Right lobe of liver (tissue), 4 donors: ENCODE measurements around the gene VTN.

Experiments used
- POLR2A ChIP-seq: fragments of 450-650 bp; IDR thresholded peaks from one replicate; pipeline ENCODE4 v1.6.1; 2017; ENCODE audit warnings: antibody characterized with exemption, mild to moderate bottlenecking
- TF ChIP-seq, protein P1 (sequence below), 4 donors: fragments of 200-600 bp in 3 of 4; fragments of 450-650 bp in 1 of 4; IDR thresholded peaks; one replicate each; pipeline versions ENCODE4 v1.5.1 to v1.8.0; 2016 to 2022; ENCODE audit warnings: antibody characterized with exemption in 4 of 4, mild to moderate bottlenecking in 2 of 4
- donor health status: DM: no; HTN: no; CAD: no.
- donor health status: DM: no; HTN: no; CAD: no.
- donor health status: DM: no; HTN: yes; CAD: no.

DNA sequence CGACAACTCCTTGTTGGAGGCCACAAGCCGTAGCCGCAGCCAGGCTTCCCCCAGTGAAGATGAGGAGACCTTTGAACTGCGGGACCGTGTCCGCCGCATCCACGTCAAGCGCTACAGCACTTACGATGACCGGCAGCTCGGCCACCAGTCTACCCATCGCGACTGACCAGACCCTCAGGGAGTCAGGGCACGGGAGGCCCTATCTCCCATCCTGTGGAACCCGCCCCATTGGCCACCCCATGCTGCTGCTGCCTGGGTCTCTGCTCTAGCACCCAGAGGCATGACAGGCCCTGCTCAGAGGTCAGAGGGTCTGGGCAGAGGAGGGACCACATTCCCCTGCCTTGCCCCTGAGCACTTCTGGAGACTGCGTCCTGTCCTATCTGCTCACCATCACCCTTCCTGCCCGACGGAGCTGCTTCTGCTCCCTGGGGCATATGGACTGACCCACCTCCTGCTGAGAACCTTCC is 25.6 kb downstream of the VTN start:
- TF ChIP-seq, protein P1, sequence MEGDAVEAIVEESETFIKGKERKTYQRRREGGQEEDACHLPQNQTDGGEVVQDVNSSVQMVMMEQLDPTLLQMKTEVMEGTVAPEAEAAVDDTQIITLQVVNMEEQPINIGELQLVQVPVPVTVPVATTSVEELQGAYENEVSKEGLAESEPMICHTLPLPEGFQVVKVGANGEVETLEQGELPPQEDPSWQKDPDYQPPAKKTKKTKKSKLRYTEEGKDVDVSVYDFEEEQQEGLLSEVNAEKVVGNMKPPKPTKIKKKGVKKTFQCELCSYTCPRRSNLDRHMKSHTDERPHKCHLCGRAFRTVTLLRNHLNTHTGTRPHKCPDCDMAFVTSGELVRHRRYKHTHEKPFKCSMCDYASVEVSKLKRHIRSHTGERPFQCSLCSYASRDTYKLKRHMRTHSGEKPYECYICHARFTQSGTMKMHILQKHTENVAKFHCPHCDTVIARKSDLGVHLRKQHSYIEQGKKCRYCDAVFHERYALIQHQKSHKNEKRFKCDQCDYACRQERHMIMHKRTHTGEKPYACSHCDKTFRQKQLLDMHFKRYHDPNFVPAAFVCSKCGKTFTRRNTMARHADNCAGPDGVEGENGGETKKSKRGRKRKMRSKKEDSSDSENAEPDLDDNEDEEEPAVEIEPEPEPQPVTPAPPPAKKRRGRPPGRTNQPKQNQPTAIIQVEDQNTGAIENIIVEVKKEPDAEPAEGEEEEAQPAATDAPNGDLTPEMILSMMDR (IDR thresholded peaks at IDR 0.05), result no peak
- TF ChIP-seq POLR2A, result no peak
